Keratinocyte (primary cell): ENCODE measurements around the gene CNTNAP5. TPM values are rescaled to one million over a fixed set of nuclear protein-coding genes. Genes with fewer than 3 reads are reported as not detected.

Experiments used
- DNase-seq: peaks from one replicate; pipeline ENCODE4 v3.0.0-alpha.2; 2011; ENCODE audit warnings: low read depth, missing footprints, low spot score
- FAIRE-seq: peaks from 2 replicates; lab custom pipeline; 2011; peaks lifted over from hg19 to GRCh38; lab: Jason Lieb, UNC
- H2AFZ ChIP-seq: 2 replicates; pipeline ENCODE4 v1.6.0; 2012; ENCODE audit warnings: low read length, control low read depth, inconsistent platforms; ENCODE audit not compliant: control insufficient read depth
- H3K27ac ChIP-seq: 2 replicates; pipeline ENCODE4 v1.5.1; 2011; ENCODE audit warnings: low read length; ENCODE audit not compliant: control insufficient read depth, insufficient read depth
- H3K27me3 ChIP-seq: 3 replicates; pipeline ENCODE4 v1.6.0; 2011; ENCODE audit warnings: low read length; ENCODE audit not compliant: control insufficient read depth, insufficient read depth; ENCODE audit errors: extremely low read depth
- H3K36me3 ChIP-seq, 2 experiments: 2 replicates in 1 of 2; 3 replicates in 1 of 2; pipeline ENCODE4 v1.5.1; 2011; ENCODE audit warnings: low read length in 2 of 2, mild to moderate bottlenecking in 1 of 2; ENCODE audit not compliant: control insufficient read depth in 2 of 2, insufficient read depth in 2 of 2; ENCODE audit errors: extremely low read depth in 1 of 2
- H3K4me1 ChIP-seq: 3 replicates; pipeline ENCODE4 v1.5.1; 2011; ENCODE audit warnings: low read length; ENCODE audit not compliant: control insufficient read depth, insufficient read depth; ENCODE audit errors: extremely low read depth
- H3K4me2 ChIP-seq: 3 replicates; pipeline ENCODE4 v1.6.0; 2011; ENCODE audit warnings: low read depth, low read length; ENCODE audit not compliant: control insufficient read depth, insufficient read depth; ENCODE audit errors: extremely low read depth
- H3K4me3 ChIP-seq, 3 experiments: fragments of 200-600 bp in 1 of 3; sonication (generic) in 1 of 3; 2 replicates in 2 of 3; 3 replicates in 1 of 3; pipeline ENCODE4 v1.5.1; 2011 to 2016; ENCODE audit warnings: low read length in 3 of 3, mild to moderate bottlenecking in 3 of 3, control low read depth in 2 of 3, inconsistent platforms in 1 of 3, low read depth in 1 of 3, mixed read lengths in 1 of 3, mixed run types in 1 of 3, moderate library complexity in 1 of 3; ENCODE audit not compliant: control insufficient read depth in 2 of 3, insufficient read depth in 2 of 3; ENCODE audit errors: extremely low read depth in 1 of 3
- H3K79me2 ChIP-seq: 2 replicates; pipeline ENCODE4 v1.6.0; 2012; ENCODE audit warnings: low read length; ENCODE audit not compliant: control insufficient read depth, insufficient read depth
- H3K9ac ChIP-seq: 3 replicates; pipeline ENCODE4 v1.6.0; 2011; ENCODE audit warnings: low read length; ENCODE audit not compliant: control insufficient read depth, insufficient read depth; ENCODE audit errors: extremely low read depth
- H3K9me1 ChIP-seq: 3 replicates; pipeline ENCODE4 v1.6.0; 2011; ENCODE audit warnings: low read length; ENCODE audit not compliant: control insufficient read depth, insufficient read depth; ENCODE audit errors: extremely low read depth
- H3K9me3 ChIP-seq: 2 replicates; pipeline ENCODE4 v1.5.1; 2012; ENCODE audit warnings: low read depth, low read length; ENCODE audit not compliant: control insufficient read depth
- H4K20me1 ChIP-seq: 3 replicates; pipeline ENCODE4 v1.6.0; 2011; ENCODE audit warnings: low read length; ENCODE audit not compliant: control insufficient read depth, insufficient read depth; ENCODE audit errors: extremely low read depth
- CTCF ChIP-seq, 3 experiments: IDR thresholded peaks in 1 of 3; conservative IDR thresholded peaks in 1 of 3; optimal IDR thresholded peaks in 1 of 3; 2 replicates in 2 of 3; 3 replicates in 1 of 3; pipeline versions ENCODE3 to v1.5.1; 2011; ENCODE audit warnings: low read length in 3 of 3, mild to moderate bottlenecking in 3 of 3, moderate library complexity in 2 of 3, control low read depth in 1 of 3, inconsistent platforms in 1 of 3; ENCODE audit not compliant: insufficient read depth in 2 of 3; ENCODE audit errors: extremely low read depth in 1 of 3
- EZH2 ChIP-seq: IDR thresholded peaks from one replicate; pipeline ENCODE4 v1.6.1; 2012; ENCODE audit warnings: inconsistent platforms, mild to moderate bottlenecking, low read length, moderate library complexity
- dilution Hi-C: fragments of 300-500 bp; cut with MboI; formaldehyde crosslinking; loops from one replicate; pipeline ENCODE4 v1.7.0; 2020; ENCODE audit warnings: low sequenced_read_pairs; ENCODE audit not compliant: extremely low pct_ligation_motif_present
- polyA plus RNA-seq, 5 experiments: library from polyadenylated mRNA; depleted of rRNA in 3 of 5; stranded (reverse) in 3 of 5; stranded (forward) in 1 of 5; unstranded in 1 of 5; fragments of >200 nt; gene quantifications; 1 replicate in 1 of 5; 2 replicates in 3 of 5; 3 replicates in 1 of 5; pipeline versions ENCODE4 v1.2.1 to v1.2.3, GENCODE V29; 2011 to 2012; ENCODE audit warnings: missing spikeins in 2 of 5, low read depth in 1 of 5, low replicate concordance in 1 of 5

The CNTNAP5 gene
- polyA plus RNA-seq, 1 donor (not counting 4 experiments of a cell fraction or from before 2014, with no cell fraction given), result not detected

DNA sequence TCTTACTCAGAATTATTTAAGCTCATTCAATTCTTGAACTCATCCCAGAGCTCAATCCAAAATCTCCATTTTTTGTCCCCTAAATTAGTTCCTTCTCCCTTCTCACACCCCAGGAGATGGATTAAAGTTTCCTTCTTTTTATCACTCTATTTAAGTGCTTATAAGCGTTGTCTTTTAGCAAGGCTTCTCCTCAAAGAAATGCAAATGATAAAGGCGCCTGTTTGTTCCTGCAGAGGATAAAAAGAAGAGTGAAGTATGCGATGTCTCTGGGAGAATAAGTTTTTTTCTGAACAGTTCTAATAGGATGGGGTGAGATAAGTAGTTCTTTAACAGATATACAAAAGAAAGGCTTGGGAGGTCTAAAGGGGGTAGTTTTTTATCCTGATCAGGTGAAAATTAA lies 303.3 kb downstream of the CNTNAP5 start:
- H3K27ac ChIP-seq, result no peak overlapping the region
- DNase-seq (no peak), FAIRE-seq (no peak)
- H3K36me3 ChIP-seq, result no peaks in the 10 kb centered on the region
- H2AFZ ChIP-seq, result no peak overlapping the region
- H4K20me1 ChIP-seq, result no peaks in the 10 kb centered on the region
- H3K4me3 ChIP-seq, result no peak overlapping the region
- no peak overlapping the region for H3K4me2 ChIP-seq
- no peak for TF ChIP-seq CTCF (optimal IDR thresholded peaks at IDR 0.05 in 1 of 3, IDR thresholded peaks at IDR 0.05 in 1 of 3, conservative IDR thresholded peaks at IDR 0.05 in 1 of 3; ENCODE audit: extremely low read depth in 1 of 3, insufficient read depth in 2 of 3, low read length in 3 of 3)
- TF ChIP-seq EZH2, result no peak
- no peak overlapping the region for H3K9ac ChIP-seq
- no peaks in the 10 kb centered on the region for H3K9me1 ChIP-seq
- H3K27me3 ChIP-seq, result no peaks in the 10 kb centered on the region
- H3K4me1 ChIP-seq, result no peaks in the 10 kb centered on the region
- no peaks in the 10 kb centered on the region for H3K9me3 ChIP-seq
- H3K79me2 ChIP-seq, result no peaks in the 10 kb centered on the region
- dilution Hi-C loops, result no loop called here

- Histone ChIP-seq H3K79me2 (no peaks in the 10 kb centered on the region), H3K36me3 (no peaks in the 10 kb centered on the region), H2AFZ (no peak overlapping the region), H4K20me1 (no peaks in the 10 kb centered on the region), H3K27me3 (no peaks in the 10 kb centered on the region), H3K9me3 (no peaks in the 10 kb centered on the region), H3K4me1 (no peaks in the 10 kb centered on the region), H3K4me3 (no peak overlapping the region), H3K9ac (no peak overlapping the region), H3K9me1 (no peaks in the 10 kb centered on the region), H3K4me2 (no peak overlapping the region), H3K27ac (no peak overlapping the region)
- dilution Hi-C loops, result no loop called here
- FAIRE-seq, result no peak
- TF ChIP-seq CTCF (optimal IDR thresholded peaks at IDR 0.05 in 1 of 3, IDR thresholded peaks at IDR 0.05 in 1 of 3, conservative IDR thresholded peaks at IDR 0.05 in 1 of 3; ENCODE audit: extremely low read depth in 1 of 3, insufficient read depth in 2 of 3, low read length in 3 of 3) (no peak), EZH2 (no peak)
- no peak for DNase-seq
These were observed 308.7 kb downstream of the CNTNAP5 start for GRCh38 chr2:124333784-124334183.
